DND-41 (cell line): Measurements from ENCODE around the gene ARMCX4.

Experiments
- CTCF ChIP-seq: IDR thresholded peaks from 2 replicates; pipeline ENCODE4 v1.5.1; 2012; ENCODE audit warnings: borderline replicate concordance, low read length, moderate library complexity, mild to moderate bottlenecking; ENCODE audit not compliant: poor library complexity, severe bottlenecking; ENCODE audit errors: extremely low read depth
- EZH2 ChIP-seq: IDR thresholded peaks from 3 replicates; pipeline ENCODE4 v1.6.1; 2012; ENCODE audit warnings: borderline replicate concordance, low read depth, mild to moderate bottlenecking, moderate library complexity, low read length, inconsistent platforms; ENCODE audit not compliant: severe bottlenecking

GRCh38 chrX:101462892-101463291, 22.4 kb upstream of the ARMCX4 start:
- TF ChIP-seq EZH2 (no peak), CTCF (peak; percentile 48)
